ENCODE data around the gene LILRA1. TPM values are rescaled to one million over a fixed set of nuclear protein-coding genes. Genes with fewer than 3 reads are reported as not detected.
"Not testable (repeated sequence)": the region's sequence is repeated elsewhere in the genome, so short reads cannot be mapped to it uniquely, and the experiment has no call there.

The LILRA1 gene
- total and polyA plus RNA-seq, 10 donors: 3.4 to 65.0 (median 35.4) TPM

DNA sequence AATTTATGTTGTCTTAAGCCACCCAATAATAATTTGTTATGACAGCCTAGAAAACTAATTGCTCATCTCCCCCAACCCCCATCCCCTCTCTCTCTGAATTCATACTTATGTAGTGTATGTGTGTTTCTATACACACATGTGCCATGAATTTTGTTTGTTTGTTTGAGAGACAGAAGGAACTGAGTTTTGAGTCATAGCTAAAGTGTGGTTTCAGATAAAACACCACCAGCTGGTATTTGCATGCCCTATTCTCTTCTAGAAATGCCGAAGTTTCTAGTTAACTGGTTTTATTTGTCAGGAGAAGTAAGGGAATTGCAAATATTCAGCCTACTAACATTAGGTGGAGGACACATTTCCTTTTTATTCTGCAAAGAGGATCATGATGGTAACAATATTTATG is 37.2 kb upstream of the LILRA1 start:
- TF ChIP-seq POLR2A (IDR thresholded peaks at IDR 0.05) (no peak), POLR2AphosphoS5 (IDR thresholded peaks at IDR 0.05) (no peak)
- TF ChIP-seq, protein P1, sequence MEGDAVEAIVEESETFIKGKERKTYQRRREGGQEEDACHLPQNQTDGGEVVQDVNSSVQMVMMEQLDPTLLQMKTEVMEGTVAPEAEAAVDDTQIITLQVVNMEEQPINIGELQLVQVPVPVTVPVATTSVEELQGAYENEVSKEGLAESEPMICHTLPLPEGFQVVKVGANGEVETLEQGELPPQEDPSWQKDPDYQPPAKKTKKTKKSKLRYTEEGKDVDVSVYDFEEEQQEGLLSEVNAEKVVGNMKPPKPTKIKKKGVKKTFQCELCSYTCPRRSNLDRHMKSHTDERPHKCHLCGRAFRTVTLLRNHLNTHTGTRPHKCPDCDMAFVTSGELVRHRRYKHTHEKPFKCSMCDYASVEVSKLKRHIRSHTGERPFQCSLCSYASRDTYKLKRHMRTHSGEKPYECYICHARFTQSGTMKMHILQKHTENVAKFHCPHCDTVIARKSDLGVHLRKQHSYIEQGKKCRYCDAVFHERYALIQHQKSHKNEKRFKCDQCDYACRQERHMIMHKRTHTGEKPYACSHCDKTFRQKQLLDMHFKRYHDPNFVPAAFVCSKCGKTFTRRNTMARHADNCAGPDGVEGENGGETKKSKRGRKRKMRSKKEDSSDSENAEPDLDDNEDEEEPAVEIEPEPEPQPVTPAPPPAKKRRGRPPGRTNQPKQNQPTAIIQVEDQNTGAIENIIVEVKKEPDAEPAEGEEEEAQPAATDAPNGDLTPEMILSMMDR (IDR thresholded peaks at IDR 0.05 in 8 of 11, conservative IDR thresholded peaks at IDR 0.05 in 3 of 11): no peak
- Histone ChIP-seq H3K27ac (no peak overlapping the region), H3K4me1 (peaks cover 0 to 12% (median 11%) of the 10 kb centered on the region in 6 donors), H3K36me3 (no peaks in the 10 kb centered on the region), H3K4me3 (no peak overlapping the region), H3K27me3 (replicated peaks in 1 of 7) (peaks cover 0 to 47% (median 0%) of the 10 kb centered on the region in 7 donors), H3K9me3 (no peaks in the 10 kb centered on the region)
- 66 to 79% (median 76%) methylated on average over 1 of the region's 1 CpG for WGBS, 5 donors
- no peak for DNase-seq
- intact Hi-C loops (cut with DNase I; ENCODE audit: low total_unique reads): no loop called here

DNA sequence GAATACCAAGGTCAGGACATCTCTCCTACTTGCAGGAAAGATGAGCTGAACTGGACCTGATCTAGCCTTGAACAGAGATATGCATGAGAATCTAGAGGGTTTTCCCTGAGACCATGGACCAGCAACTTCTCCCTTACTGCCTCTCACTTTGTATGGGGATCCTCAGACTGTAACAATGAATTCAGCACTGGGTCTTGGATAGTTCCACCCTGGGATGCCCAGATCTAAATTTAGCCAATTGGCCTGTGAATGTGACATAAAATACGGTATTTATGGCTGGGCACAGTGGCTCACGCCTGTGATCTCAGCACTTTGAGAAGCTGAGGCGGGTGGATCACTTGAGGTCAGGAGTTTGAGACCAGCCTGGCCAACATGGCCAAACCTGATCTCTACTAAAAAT is 35.1 kb upstream of the LILRA1 start:
- 38 to 68% (median 65%) methylated on average over 3 of the region's 3 CpGs for WGBS, 5 donors
- intact Hi-C loops (cut with DNase I; ENCODE audit: low total_unique reads): no loop called here
- no peaks in the 10 kb centered on the region for H3K4me1 ChIP-seq
- H3K4me3 ChIP-seq: no peak overlapping the region
- no peak overlapping the region for H3K27ac ChIP-seq
- DNase-seq: no peak
- no peaks in the 10 kb centered on the region for H3K9me3 ChIP-seq
- no peaks in the 10 kb centered on the region for H3K36me3 ChIP-seq
- TF ChIP-seq, protein P1 (IDR thresholded peaks at IDR 0.05 in 8 of 11, conservative IDR thresholded peaks at IDR 0.05 in 3 of 11): no peak
- no peak for TF ChIP-seq POLR2AphosphoS5 (IDR thresholded peaks at IDR 0.05)
- TF ChIP-seq POLR2A (IDR thresholded peaks at IDR 0.05): no peak
- H3K27me3 ChIP-seq (replicated peaks in 1 of 7): peaks cover 0 to 47% (median 0%) of the 10 kb centered on the region in 7 donors

DNA sequence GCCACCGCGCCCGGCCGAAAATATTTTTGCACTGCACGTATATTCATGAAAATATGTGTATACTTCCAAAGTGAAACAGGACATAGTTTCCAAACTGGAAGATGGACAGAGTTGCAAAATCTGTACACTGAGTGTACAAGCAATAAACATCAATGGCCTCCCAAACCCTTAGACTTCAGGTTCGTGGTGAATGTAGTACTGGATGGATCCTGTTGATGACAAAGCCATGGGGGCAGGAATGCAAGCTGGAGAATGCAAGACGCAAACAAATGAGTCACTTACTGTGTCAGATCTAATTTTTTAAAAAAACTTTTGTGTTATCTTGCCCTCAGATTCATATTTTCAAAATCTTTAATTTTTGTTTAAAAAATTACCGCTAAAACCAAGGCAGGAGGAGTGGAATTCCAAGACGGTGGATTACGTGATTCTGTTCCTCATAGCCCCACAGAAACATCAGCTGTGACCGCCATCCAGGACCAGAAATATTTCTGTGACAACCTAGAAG is 32.5 kb upstream of the LILRA1 start:
- Histone ChIP-seq H3K9me3 (no peaks in the 10 kb centered on the region), H3K4me1 (no peaks in the 10 kb centered on the region), H3K36me3 (no peaks in the 10 kb centered on the region), H3K27me3 (replicated peaks in 1 of 7) (peaks cover 0 to 39% (median 0%) of the 10 kb centered on the region in 7 donors), H3K4me3 (no peak overlapping the region), H3K27ac (no peak overlapping the region)
- intact Hi-C loops (cut with DNase I; ENCODE audit: low total_unique reads): no loop called here
- TF ChIP-seq, protein P1 (IDR thresholded peaks at IDR 0.05 in 8 of 11, conservative IDR thresholded peaks at IDR 0.05 in 3 of 11): no peak
- TF ChIP-seq POLR2A (IDR thresholded peaks at IDR 0.05): no peak
- no peak for TF ChIP-seq POLR2AphosphoS5 (IDR thresholded peaks at IDR 0.05)
- WGBS, 5 donors: 86 to 95% (median 90%) methylated on average over 11 of the region's 11 CpGs
- DNase-seq: no peak

DNA sequence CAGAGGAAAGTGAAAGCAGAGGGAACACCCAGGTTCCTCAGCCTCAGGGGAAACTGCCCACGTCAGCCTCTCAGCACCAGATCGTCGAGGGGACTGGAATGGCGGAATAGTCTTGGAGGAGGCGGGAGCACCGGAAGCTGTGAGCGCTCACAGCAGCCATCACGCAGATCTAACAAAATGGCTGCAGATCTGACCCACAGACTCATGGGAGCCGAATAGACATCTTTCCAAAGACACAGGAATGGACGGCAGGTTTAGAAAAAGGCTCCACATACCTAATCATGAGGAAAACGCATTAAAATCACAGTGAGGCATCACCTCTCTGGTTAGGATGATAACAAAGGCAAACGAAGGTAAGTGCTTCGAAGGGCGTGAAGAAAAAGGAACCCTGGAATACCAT is 31.6 kb upstream of the LILRA1 start:
- Histone ChIP-seq H3K4me3 (no peak overlapping the region), H3K36me3 (no peaks in the 10 kb centered on the region), H3K27ac (no peak overlapping the region), H3K27me3 (replicated peaks in 1 of 7) (peaks cover 0 to 45% (median 0%) of the 10 kb centered on the region in 7 donors), H3K9me3 (no peaks in the 10 kb centered on the region), H3K4me1 (no peaks in the 10 kb centered on the region)
- intact Hi-C loops (cut with DNase I; ENCODE audit: low total_unique reads): no loop called here
- DNase-seq: no peak
- 78 to 86% (median 81%) methylated on average over 14 of the region's 14 CpGs for WGBS, 5 donors
- no peak for TF ChIP-seq POLR2A (IDR thresholded peaks at IDR 0.05)
- TF ChIP-seq, protein P1 (IDR thresholded peaks at IDR 0.05 in 8 of 11, conservative IDR thresholded peaks at IDR 0.05 in 3 of 11): no peak

DNA sequence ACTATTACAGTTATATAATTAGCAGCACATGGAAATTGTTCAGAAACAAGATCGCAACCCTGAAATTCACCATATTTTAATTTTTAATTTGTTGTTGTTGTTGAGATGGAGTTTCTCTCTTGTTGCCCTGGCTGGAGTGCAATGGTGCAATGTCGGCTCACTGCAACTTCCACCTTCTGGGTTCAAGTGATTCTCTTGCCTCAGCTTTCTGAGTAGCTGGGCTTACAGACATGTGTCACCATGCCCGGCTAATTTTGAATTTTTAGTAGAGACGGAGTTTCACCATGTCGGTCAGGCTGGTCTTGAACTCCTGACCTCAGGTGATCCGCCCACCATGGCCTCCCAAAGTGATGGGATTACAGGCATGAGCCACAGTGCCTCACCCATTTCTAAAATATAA is 30.2 kb upstream of the LILRA1 start:
- peaks cover 0 to 45% (median 0%) of the 10 kb centered on the region in 7 donors for H3K27me3 ChIP-seq (replicated peaks in 1 of 7)
- intact Hi-C loops (cut with DNase I; ENCODE audit: low total_unique reads); H3K4me1 ChIP-seq; H3K36me3 ChIP-seq; H3K4me3 ChIP-seq; DNase-seq; H3K27ac ChIP-seq; H3K9me3 ChIP-seq: not testable (repeated sequence)
- WGBS, 5 donors: 80 to 89% (median 87%) methylated on average over 6 of the region's 6 CpGs

All from spleen (tissue), 11 donors.